ENCODE data around the gene GSPT1.
"Not testable (repeated sequence)": the region's sequence is repeated elsewhere in the genome, so short reads cannot be mapped to it uniquely, and the experiment has no call there.

The GSPT1 gene

DNA sequence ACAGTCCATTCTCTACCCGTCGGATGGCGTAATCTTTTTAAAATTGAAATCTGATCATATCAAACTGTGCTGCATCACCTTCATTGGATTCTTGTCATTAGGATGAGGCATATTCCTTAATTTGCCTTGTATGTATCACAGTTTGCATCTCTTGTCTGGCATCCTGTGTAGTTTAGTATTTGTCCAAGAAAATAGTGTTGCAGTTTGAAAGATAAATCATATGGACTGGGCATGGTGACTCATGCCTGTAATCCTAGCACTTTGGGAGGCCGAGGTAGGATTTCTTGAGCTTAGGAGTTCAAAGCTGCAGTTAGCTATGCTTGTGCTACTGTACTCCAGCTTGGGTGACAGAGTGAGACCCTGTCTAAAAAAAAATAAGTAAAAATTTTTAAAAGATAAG, 58.6 kb downstream of the GSPT1 start:
- no peak for DNase-seq (ENCODE audit: low read depth in 2 of 2)

DNA sequence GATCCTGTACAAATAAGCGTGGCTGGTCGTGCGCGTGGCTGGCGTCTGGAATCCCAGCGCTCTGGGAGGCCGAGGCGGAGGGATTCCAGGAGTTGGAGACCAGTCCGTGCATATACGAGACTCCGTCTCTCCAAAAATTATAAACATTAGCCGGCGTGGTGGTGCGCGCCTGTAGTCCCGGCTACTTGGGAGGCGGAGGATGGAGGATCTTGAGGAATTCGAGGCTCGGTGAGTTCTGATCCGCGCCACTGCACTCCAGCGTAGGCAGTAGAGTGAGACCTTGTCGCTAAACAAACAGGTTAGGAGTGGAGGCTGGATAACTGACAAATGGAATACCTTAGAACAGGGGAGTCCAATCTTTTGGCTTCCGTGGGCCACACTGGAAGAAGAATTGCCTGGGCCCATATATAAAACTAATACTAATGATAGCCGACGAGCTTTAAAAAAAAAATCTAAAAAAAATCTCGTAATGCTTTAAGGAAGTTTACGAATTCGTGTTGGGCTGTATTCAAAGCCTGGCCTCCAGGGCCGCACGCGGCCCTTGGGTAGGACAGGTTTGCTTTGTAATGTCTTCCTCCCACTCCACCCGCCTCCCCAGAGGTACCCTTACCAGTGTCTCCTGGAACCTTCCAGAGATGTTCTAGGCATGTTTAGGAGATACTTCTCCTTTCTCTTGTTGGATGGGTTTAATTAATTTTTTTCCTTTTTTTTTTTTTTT, 63.5 kb downstream of the GSPT1 start:
- DNase-seq (ENCODE audit: low read depth in 2 of 2) = no peak

DNA sequence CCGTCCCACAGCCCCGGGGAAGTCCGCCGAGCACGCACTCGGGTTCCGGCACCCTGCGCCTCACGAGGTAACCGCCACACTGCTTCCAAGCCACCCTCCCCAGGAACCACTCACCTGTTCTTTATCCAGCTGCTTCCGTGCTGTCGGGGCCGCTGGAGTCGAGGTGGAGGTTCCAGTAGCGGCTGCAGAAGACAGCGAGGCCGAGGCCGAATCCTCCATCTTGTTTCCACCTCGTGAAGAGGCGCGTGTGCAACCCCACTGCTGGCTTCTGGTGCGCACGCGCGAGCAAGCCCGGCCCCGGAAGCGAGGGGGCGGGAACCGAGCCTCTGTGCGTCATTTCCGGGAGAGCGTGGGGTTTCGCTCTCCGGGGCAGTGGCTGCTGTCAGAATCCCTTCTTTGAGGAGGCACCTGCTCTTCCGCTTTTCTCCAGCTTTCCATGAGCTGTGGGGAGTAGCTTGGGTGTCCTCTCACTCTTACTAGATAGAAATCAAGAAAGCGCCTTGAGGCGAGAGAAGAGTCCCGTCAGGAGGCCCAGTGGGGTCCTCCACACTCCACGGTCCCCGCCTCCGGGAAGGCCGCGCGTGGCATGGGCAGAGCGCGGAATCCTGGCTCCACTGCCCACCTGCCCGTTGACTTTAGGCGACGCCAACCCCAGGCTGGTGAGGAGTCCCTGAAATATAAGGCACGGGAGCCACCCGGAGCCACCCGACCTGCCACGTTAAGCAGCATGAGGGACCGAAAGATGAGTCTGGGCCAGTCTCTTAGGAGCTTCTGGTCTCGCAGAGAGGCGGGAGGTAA, 64.3 kb downstream of the GSPT1 start, which contains the start of gene RSL1D1:
Gene RSL1D1, minus strand, starts transcription at position 249 of the 798 bp plus-strand sequence. Its CDS starts 30 bp downstream, at position 219.
- peak; percentile 84 to 87 for DNase-seq (ENCODE audit: low read depth in 2 of 2)

DNA sequence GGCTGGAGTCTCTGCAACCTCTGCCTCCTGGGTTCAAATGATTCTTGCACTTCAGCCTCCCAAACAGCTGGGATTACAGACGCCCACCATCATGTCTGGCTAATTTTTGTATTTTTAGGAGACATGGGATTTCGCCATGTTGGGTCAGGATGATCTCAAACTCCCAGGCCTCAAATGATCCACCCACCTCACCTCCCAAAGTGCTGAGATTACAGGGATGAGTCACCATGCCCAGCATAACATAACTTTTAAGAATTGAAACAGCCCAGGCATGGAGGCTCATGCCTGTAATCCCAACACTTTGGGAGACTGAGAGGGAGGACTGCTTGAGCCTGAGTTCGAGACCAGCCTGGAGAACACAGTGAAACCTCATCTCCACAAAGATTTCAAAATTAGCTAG, 66.9 kb downstream of the GSPT1 start:
- DNase-seq (ENCODE audit: low read depth in 2 of 2) = no peak

DNA sequence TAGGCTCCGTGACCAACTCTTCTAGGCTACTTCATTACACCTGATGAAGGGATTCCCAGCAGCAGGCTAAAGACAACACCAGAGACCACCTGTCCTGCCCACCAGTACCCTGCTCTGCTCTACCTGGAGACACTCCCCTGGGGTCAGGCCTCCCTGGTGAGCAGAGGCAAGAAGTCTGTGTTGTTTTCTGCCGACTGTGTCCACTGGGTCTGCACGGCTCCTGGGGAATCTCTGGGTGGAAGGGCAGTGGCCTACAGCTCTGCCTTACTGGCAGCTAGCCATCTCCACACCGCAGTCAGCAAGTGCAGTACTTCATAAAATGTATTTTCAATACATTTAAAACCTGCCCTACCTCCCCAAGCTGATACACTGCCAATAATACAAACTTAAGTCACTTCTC, 71.3 kb downstream of the GSPT1 start:
- DNase-seq (ENCODE audit: low read depth in 2 of 2) = no peak

DNA sequence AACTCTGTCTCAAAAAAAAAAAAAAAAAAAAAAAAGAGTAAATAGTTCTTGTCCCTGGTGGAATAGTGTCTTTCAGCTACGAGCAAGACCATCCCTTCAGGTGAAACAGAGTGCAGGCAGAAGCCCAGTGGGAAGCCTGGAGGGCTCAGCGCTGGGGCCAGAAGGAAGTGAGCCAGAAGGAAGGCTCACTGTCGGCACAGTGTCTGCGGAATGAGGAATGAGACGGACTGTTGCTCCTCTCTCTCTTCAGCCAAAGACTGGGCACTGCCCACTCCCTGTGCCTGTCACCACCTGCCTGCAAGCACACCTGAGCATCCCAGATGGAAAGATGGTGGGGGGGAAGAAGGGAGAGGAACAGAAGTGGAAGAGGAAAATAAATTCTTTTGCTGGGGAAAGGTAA, 71.9 kb downstream of the GSPT1 start:
- DNase-seq (ENCODE audit: low read depth in 2 of 2) = no peak

DNA sequence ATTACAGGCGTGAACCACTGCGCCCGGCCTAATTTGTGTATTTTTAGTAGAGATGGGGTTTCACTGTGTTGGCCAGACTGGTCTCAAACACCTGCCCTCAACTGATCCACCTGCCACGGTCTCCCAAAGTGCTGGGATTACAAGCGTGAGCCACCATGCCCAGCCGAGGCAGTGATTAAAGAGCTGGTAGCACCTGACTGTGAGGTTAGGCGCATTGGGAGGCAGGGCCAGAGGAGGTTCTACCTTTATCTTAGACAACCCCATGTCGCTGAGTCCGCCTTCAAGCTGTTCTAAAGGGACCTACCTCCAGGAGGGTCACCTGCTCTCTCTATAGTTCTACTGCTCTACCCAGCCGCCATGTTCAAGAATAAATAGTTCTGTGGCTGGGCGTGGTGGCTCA, 72.5 kb downstream of the GSPT1 start:
- DNase-seq (ENCODE audit: low read depth in 2 of 2) = no peak

DNA sequence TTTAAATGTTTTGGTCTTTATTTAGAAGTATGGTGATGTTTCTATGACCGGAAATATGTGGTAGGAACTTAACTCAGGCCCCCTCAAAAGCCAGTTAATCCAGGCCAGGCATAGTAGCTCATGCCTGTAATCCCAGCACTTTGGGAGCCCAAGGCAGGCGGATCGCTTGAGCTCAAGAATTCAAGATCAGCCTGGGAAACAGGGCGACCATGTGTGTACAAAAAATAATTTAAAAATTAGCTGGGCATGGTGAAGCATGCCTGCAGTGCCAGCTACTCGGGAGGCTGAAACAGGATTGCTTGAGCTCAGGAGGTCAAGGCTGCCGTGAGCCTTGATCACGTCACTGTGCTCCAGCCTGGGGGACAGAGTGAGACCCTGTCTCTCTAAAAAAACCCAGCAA, 74.7 kb downstream of the GSPT1 start:
- no peak for DNase-seq (ENCODE audit: low read depth in 2 of 2)

DNA sequence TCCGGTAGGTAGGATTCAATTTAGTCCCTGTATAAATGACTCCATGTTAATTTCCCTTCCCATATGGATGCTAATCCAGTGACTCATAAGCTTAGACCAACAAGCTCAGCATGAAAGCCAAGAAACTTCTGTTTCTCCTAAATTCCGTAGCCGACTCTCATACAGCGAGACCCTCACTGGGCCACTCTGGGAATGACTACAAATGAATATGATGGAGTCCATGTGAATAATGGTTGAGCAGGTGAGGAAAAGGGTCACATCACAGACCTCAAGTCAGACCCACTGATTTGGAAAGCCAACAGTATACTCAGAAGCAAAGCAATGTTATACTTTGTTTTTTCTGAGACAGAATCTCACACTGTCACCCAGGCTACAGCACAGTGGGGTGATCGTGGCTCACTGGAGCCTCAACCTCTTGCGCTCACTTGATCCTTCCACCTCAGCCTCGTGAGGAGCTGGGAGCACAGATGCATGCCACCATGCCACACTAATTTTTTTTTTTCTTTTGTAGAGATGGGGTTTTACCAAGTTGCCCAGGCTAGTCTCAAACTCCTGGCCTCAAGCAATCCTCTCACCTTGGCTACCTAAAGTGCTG, 79.0 kb downstream of the GSPT1 start:
- no peak for DNase-seq (ENCODE audit: low read depth in 2 of 2)

DNA sequence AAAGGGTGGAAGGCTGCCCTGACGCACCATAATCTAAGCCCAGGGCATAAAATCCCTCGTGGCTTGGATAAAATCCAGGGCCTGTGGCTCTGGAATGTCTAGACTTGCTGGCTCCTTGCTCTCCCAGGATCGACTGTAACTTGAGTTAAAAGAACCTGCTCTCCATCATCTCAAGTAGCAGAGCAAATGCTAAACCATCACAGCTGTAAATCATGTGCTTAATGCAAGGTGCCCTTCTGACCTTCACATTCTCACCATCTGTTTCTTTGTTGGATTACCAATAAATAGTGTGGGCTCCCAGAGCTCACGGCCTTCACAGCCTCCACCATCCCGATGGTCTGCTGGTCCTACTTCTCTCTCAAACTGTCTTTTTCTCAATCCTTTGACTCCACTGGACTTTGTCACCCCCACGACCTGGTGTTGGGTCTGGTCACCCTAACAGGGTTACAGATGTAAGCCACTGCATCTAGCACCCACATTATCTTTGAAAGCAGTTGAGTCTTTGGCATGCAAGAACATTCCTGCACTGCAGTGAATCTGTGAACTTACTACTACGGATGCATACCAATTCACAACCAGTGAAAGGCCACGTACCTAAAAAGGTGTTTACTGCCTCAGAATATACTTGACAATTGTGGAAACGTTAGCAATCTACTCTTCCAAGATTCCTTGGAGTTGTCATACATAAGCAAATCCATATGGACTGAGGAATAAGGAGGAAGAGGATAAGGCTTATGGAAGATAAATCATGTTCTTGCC, 79.7 kb downstream of the GSPT1 start:
- DNase-seq (ENCODE audit: low read depth in 2 of 2) = no peak

DNA sequence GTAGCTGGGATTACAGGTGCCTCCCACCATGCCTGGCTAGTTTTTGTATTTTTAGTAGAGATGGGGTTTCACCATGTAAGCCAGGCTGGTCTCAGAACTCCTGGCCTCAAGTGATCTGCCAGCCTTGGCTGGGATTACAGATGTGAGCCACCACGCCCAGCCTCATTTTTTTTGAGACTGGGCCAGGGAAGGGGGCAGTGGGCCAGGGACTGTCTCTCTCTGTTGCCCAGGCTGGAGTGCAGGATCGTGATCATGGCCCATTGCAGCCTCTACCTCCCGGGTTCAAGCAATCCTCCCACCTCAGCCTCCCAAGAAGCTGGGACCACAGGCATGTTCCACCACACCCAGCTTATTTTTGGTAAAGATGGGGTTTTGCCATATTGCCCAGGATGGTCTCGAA, 80.4 kb downstream of the GSPT1 start:
- DNase-seq (ENCODE audit: low read depth in 2 of 2) = no peak

DNA sequence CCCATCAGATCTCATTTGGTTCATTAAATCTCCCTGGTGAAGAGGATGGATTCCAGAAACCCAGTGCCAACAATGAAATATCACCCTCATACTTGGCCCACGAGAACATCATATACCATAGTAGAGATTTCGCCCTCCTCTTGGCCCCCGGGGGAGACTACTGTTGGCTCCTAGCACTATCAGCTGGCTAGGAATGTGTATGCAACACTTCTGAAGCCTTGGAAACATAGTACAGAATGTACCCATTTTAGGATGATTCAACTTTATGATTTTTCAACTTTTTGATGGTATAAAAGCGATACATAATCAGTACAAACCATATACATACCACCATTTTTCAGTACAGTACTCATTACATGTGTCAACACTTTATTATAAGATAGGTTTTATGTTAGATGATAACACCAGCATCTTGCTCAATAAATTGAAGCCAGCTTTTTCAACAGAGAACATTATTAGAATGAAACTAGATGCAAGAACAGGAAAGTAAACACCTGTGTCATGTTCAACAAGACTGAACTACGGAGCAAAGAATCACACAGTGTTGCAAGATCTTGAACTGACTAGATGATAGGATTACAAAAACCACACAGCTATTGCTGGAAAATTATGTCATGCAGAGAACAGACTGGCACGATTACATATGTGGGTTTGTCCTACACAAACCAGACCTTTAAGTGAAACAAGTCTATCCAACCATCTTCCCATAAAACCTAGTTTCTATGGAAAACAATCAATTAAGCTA, 81.6 kb downstream of the GSPT1 start:
- no peak for DNase-seq (ENCODE audit: low read depth in 2 of 2)

DNA sequence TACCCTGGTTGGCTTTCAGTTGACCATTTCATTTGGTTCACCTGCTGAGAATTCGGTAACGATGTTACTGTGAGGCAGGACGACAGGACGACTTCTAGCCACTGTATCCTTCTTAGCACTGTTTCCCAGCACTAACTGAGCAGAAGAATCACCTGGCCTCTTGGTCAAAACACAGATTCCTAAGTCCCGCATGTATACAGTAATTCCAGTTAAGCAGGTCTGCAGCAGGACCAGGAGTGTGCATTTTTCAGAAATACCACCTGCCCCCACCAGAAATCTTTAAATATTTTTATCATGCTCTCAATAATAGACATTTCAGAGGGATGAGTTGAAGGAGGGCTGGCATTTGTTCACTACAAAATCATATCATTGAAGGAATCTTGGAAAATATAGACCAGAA, 87.1 kb downstream of the GSPT1 start:
- no peak for DNase-seq (ENCODE audit: low read depth in 2 of 2)

DNA sequence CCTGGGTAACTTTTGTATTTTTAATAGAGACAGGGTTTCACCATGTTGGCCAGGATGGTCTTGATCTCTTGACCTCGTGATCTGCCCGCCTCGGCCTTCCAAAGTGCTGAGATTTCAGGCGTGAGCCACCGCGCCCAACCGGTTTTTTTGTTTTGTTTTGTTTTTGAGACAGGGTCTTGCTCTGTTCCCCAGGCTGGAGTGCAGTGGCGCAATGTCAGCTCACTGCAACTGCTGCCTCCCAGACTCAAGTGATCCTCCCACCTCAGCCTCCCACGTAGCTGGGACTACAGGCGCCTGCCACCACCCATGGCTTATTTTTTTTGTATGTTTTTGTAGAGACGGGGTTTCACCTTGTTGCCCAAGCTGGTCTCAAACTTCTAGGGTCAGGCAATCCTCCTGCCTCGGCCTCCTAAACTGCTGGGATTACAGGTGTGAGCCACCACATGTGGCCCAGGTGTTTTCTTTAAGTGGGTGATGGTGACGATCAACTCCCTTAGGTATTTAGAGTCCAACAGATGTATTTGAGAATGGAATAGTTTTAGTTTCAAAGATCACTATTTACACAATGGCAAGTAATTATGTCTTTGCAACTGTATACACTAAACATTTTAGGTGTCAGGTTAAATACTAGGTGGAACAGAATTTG, 90.1 kb downstream of the GSPT1 start:
- not testable (repeated sequence) for DNase-seq (ENCODE audit: low read depth in 2 of 2)

DNA sequence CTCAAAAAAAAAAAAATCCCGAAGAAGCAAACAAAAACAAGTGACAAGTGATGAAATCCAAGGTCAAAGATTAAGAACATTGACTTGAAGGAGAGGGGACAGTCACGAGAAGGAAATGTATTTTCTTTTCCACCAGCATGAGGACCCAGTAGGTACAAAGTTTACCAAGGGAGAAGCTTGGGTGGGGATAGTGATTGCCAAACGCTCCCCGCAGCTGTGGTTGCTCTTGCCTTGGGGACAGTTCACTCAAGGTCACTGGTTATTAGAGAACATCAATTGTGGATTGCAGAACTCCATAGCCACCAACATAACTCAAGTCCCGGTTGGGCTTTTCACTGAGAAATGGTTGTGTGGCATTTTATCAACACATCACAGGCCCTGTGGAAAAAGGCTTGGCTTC, 91.4 kb downstream of the GSPT1 start:
- no peak for DNase-seq (ENCODE audit: low read depth in 2 of 2)

DNA sequence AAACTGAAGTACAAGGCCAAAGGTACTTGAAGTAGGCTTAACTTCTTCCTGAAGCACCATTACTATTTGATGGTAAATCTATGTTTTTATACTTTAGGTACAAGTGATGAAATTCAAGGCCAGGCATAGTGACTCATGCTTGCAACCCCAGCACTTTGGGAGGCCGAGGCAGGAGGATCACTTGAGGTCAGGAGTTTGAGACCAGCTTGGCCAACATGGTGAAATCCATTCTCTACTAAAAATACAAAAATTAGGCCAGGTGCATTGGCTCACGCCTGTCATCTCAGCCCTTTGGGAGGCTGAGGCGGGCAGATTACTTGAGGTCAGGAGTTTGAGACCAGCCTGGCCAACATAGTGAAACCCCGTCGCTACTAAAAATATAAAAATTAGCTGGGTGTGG, 92.1 kb downstream of the GSPT1 start:
- not testable (repeated sequence) for DNase-seq (ENCODE audit: low read depth in 2 of 2)

DNA sequence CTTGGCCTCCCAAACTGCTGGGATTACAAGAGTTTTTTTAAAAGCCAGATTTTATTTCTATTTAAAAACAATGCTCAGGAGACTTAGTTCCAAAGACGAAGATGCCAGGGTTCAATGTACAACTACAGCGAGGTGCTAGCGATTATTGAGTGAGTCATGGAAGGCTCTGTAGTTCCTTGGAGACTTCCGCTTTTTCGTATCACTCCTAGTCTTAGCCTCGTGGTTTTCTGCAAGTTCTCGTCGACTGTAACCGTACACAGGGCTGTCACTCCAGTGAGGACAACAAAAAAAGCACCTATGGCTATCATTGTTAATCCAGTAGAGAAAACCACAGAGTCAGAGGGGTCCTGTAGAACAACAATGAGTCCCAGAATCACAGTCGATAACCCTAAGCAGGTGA, 96.0 kb downstream of the GSPT1 start:
- no peak for DNase-seq (ENCODE audit: low read depth in 2 of 2)

DNA sequence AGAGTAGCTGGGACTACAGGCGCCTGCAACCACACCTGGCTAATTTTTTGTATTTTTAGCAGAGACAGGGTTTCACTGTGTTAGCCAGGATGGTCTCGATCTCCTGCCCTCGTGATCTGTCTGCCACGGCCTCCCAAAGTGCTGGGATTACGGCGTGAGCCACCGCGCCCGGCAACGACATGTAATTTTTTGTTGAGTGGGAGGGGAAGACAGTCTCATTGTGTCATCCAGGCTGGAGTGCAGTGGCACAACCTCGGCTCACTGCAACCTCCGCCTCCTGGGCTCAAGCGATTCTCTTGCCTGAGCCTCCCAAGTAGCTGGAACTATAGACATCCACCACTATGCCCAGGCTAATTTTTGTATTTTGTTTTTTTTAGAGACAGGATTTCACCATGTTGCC, 96.8 kb downstream of the GSPT1 start:
- DNase-seq (ENCODE audit: low read depth in 2 of 2) = not testable (repeated sequence)

All from stimulated activated CD4-positive, alpha-beta T cell treated with anti-CD3 and anti-CD28 coated beads, Interleukin-4, amount 100 ng/mL, for 48 hours (primary cell).